ENCODE data around the gene HOXD10. TPM values are rescaled to one million over a fixed set of nuclear protein-coding genes. Genes with fewer than 3 reads are reported as not detected.

Gene HOXD10
- total RNA-seq, 1 donor, result not detected

- no peaks in the 10 kb centered on the region for H3K36me3 ChIP-seq (ENCODE audit: insufficient read depth, low read length)
- no peak overlapping the region for H3K27ac ChIP-seq (ENCODE audit: low read depth, low read length)
- no peak overlapping the region for H2AFZ ChIP-seq (ENCODE audit: low read length)
- TF ChIP-seq CTCF (IDR thresholded peaks at IDR 0.05; ENCODE audit: extremely low read depth, low read depth, low read length), result no peak
- DNase-seq (ENCODE audit: insufficient read length, low spot score, missing footprints), result peak; percentile 82
- H3K79me2 ChIP-seq (ENCODE audit: insufficient read depth, low read length), result no peaks in the 10 kb centered on the region
- no peaks in the 10 kb centered on the region for H4K20me1 ChIP-seq (ENCODE audit: insufficient read depth, low read length)
- H3K4me2 ChIP-seq (ENCODE audit: insufficient read depth, low read length), result no peak overlapping the region
- H3K27me3 ChIP-seq (ENCODE audit: insufficient read depth, low read length), result peaks cover 97% of the 10 kb centered on the region
- no peak overlapping the region for H3K4me3 ChIP-seq (ENCODE audit: insufficient read depth, low read length)
- no peaks in the 10 kb centered on the region for H3K9me3 ChIP-seq (ENCODE audit: low read depth, low read length)
- no peaks in the 10 kb centered on the region for H3K4me1 ChIP-seq (ENCODE audit: insufficient read depth, low read length)
Measured at GRCh38 chr2:176082824-176083751, 33.5 kb upstream of the HOXD10 start.

- Histone ChIP-seq H3K4me1 (ENCODE audit: insufficient read depth, low read length) (no peaks in the 10 kb centered on the region), H3K27me3 (ENCODE audit: insufficient read depth, low read length) (peaks cover 97% of the 10 kb centered on the region), H3K4me2 (ENCODE audit: insufficient read depth, low read length) (no peak within 1 kb of the TSS), H3K36me3 (ENCODE audit: insufficient read depth, low read length) (no peaks in the 10 kb centered on the region), H3K79me2 (ENCODE audit: insufficient read depth, low read length) (no peaks in the 10 kb centered on the region), H3K4me3 (ENCODE audit: insufficient read depth, low read length) (no peak within 1 kb of the TSS), H2AFZ (ENCODE audit: low read length) (no peak within 1 kb of the TSS), H4K20me1 (ENCODE audit: insufficient read depth, low read length) (no peaks in the 10 kb centered on the region), H3K27ac (ENCODE audit: low read depth, low read length) (no peak within 1 kb of the TSS), H3K9me3 (ENCODE audit: low read depth, low read length) (no peaks in the 10 kb centered on the region)
- peak; percentile 82 for DNase-seq (ENCODE audit: insufficient read length, low spot score, missing footprints)
- no peak for TF ChIP-seq CTCF (IDR thresholded peaks at IDR 0.05; ENCODE audit: extremely low read depth, low read depth, low read length)
Measured at GRCh38 chr2:176083796-176084261, 32.7 kb upstream of the HOXD10 start, which contains the start of gene EVX2. EVX2 (minus strand) TSS chr2:176083962; CDS start chr2:176083776, 186 bp downstream.

GRCh38 chr2:176084611-176085119, 31.9 kb upstream of the HOXD10 start:
- H3K79me2 ChIP-seq (ENCODE audit: insufficient read depth, low read length), result no peaks in the 10 kb centered on the region
- H4K20me1 ChIP-seq (ENCODE audit: insufficient read depth, low read length), result no peaks in the 10 kb centered on the region
- H3K4me3 ChIP-seq (ENCODE audit: insufficient read depth, low read length), result no peak overlapping the region
- no peak overlapping the region for H3K27ac ChIP-seq (ENCODE audit: low read depth, low read length)
- TF ChIP-seq CTCF (IDR thresholded peaks at IDR 0.05; ENCODE audit: extremely low read depth, low read depth, low read length), result no peak
- DNase-seq (ENCODE audit: insufficient read length, low spot score, missing footprints), result peak; percentile 91
- no peaks in the 10 kb centered on the region for H3K9me3 ChIP-seq (ENCODE audit: low read depth, low read length)
- no peaks in the 10 kb centered on the region for H3K36me3 ChIP-seq (ENCODE audit: insufficient read depth, low read length)
- no peak overlapping the region for H3K4me2 ChIP-seq (ENCODE audit: insufficient read depth, low read length)
- H2AFZ ChIP-seq (ENCODE audit: low read length), result no peak overlapping the region
- peaks cover 97% of the 10 kb centered on the region for H3K27me3 ChIP-seq (ENCODE audit: insufficient read depth, low read length)
- H3K4me1 ChIP-seq (ENCODE audit: insufficient read depth, low read length), result no peaks in the 10 kb centered on the region

Measured in osteoblast (primary cell).